ENCODE measurements around the gene OSTN. TPM values are rescaled to one million over a fixed set of nuclear protein-coding genes. Genes with fewer than 3 reads are reported as not detected.

Gene OSTN
- polyA plus RNA-seq, 1 donor from 2014 or later: 0.17 TPM

DNA sequence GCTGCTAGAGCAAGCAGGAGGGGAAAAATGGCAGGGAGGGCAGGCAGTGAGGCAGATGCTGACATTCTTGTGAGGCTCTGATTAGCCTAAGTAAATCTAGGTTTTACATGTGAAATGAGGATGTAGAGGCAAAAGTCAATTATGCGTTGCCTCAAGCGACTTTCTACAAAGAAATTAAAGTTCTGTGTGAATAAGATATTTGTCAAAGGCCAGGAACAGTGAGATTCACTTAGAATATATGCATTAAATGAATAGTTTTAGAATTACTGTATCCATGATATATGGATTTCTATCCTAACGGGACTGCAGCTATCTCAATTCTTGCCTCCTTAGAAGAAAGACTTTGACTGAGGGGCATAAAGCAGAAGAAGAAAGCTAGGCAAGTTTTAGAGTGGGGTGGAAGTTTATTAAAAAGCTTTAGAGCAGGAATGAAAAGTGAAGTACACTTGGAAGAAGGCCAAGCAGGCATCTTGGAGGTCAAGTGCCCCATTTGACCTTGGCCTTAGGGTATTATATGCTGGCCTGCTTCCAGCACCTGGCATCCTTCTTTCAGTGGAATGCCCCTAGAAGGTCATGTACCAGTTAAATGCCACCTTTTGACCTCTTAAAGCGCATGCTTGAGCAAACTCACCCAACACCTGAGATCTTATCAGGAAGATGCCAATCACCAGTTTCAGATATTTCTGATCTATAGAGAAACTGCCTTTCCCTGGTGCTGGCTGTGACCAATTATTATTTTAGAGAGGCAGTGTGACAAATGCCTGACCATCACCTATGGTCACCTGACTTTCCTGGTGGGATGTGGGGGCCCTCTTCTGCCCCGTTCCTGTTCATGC is 38.2 kb downstream of the OSTN start:
- no peaks in the 10 kb centered on the region for H3K27me3 ChIP-seq (ENCODE audit: insufficient read depth, low read depth, low read length)
- H3K4me2 ChIP-seq (ENCODE audit: low read length): no peak overlapping the region
- H3K4me3 ChIP-seq (ENCODE audit: low read length): no peak overlapping the region
- TF ChIP-seq EZH2 (IDR thresholded peaks at IDR 0.05; ENCODE audit: borderline replicate concordance, insufficient read depth, low read length, poor library complexity, severe bottlenecking): no peak
- no peak for TF ChIP-seq MXI1 (conservative IDR thresholded peaks at IDR 0.05; ENCODE audit: poor library complexity, severe bottlenecking)
- no peak for TF ChIP-seq TAF1 (IDR thresholded peaks at IDR 0.05; ENCODE audit: low read depth)
- TF ChIP-seq POLR2AphosphoS5 (IDR thresholded peaks at IDR 0.05): no peak
- no peak for TF ChIP-seq EP300 (conservative IDR thresholded peaks at IDR 0.05; ENCODE audit: poor library complexity, severe bottlenecking)
- TF ChIP-seq RAD21 (conservative IDR thresholded peaks at IDR 0.05): no peak
- TF ChIP-seq, protein P1, sequence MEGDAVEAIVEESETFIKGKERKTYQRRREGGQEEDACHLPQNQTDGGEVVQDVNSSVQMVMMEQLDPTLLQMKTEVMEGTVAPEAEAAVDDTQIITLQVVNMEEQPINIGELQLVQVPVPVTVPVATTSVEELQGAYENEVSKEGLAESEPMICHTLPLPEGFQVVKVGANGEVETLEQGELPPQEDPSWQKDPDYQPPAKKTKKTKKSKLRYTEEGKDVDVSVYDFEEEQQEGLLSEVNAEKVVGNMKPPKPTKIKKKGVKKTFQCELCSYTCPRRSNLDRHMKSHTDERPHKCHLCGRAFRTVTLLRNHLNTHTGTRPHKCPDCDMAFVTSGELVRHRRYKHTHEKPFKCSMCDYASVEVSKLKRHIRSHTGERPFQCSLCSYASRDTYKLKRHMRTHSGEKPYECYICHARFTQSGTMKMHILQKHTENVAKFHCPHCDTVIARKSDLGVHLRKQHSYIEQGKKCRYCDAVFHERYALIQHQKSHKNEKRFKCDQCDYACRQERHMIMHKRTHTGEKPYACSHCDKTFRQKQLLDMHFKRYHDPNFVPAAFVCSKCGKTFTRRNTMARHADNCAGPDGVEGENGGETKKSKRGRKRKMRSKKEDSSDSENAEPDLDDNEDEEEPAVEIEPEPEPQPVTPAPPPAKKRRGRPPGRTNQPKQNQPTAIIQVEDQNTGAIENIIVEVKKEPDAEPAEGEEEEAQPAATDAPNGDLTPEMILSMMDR (IDR thresholded peaks at IDR 0.05; ENCODE audit: poor library complexity, severe bottlenecking): no peak
- TF ChIP-seq SMC3 (conservative IDR thresholded peaks at IDR 0.05; ENCODE audit: poor library complexity): no peak
- TF ChIP-seq, protein P2, sequence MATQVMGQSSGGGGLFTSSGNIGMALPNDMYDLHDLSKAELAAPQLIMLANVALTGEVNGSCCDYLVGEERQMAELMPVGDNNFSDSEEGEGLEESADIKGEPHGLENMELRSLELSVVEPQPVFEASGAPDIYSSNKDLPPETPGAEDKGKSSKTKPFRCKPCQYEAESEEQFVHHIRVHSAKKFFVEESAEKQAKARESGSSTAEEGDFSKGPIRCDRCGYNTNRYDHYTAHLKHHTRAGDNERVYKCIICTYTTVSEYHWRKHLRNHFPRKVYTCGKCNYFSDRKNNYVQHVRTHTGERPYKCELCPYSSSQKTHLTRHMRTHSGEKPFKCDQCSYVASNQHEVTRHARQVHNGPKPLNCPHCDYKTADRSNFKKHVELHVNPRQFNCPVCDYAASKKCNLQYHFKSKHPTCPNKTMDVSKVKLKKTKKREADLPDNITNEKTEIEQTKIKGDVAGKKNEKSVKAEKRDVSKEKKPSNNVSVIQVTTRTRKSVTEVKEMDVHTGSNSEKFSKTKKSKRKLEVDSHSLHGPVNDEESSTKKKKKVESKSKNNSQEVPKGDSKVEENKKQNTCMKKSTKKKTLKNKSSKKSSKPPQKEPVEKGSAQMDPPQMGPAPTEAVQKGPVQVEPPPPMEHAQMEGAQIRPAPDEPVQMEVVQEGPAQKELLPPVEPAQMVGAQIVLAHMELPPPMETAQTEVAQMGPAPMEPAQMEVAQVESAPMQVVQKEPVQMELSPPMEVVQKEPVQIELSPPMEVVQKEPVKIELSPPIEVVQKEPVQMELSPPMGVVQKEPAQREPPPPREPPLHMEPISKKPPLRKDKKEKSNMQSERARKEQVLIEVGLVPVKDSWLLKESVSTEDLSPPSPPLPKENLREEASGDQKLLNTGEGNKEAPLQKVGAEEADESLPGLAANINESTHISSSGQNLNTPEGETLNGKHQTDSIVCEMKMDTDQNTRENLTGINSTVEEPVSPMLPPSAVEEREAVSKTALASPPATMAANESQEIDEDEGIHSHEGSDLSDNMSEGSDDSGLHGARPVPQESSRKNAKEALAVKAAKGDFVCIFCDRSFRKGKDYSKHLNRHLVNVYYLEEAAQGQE (IDR thresholded peaks at IDR 0.05; ENCODE audit: borderline replicate concordance): no peak
- H3K27ac ChIP-seq (ENCODE audit: low read length): no peak overlapping the region
- no peaks in the 10 kb centered on the region for H3F3A ChIP-seq (ENCODE audit: insufficient read depth, low read length, poor library complexity, severe bottlenecking)
- no peaks in the 10 kb centered on the region for H4K20me1 ChIP-seq (ENCODE audit: insufficient read depth)
- H2AFZ ChIP-seq (ENCODE audit: low read depth, low read length): no peak overlapping the region
- H3K79me2 ChIP-seq (replicated peaks; ENCODE audit: insufficient read depth, low read length): no peaks in the 10 kb centered on the region
- H3K9me2 ChIP-seq (ENCODE audit: insufficient read depth, low read length): no peaks in the 10 kb centered on the region
- no peaks in the 10 kb centered on the region for H3K9me3 ChIP-seq (ENCODE audit: low read length)
- no peak overlapping the region for H3K9ac ChIP-seq (ENCODE audit: low read length)
- H3K36me3 ChIP-seq (ENCODE audit: insufficient read depth, low read length): no peaks in the 10 kb centered on the region

DNA sequence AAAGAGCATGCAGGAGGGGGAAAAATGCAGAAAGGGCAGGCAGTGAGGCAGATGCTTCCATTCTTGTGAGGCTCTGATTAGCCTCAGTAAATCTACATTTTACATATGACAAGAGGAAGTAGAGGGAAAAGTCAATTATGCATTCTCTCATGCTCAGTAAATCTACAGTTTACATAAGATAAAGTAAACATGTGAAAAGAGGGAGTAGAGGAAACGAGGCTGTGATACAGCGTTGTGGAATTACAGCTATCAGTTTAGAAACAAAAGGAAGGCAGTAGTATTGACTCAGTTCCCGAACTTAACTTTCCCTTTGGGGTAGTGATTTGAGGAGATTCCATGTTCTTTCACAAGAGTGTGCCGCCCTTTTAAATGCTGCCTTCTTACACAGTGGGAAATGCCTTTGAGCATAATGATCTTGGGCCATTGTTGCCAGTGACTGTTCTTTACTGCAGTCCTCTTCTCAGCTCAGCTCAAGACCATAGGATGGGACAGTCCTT is 39.3 kb downstream of the OSTN start:
- Histone ChIP-seq H4K20me1 (ENCODE audit: insufficient read depth) (no peaks in the 10 kb centered on the region), H3K4me2 (ENCODE audit: low read length) (no peak overlapping the region), H3F3A (ENCODE audit: insufficient read depth, low read length, poor library complexity, severe bottlenecking) (no peaks in the 10 kb centered on the region), H3K4me3 (ENCODE audit: low read length) (no peak overlapping the region), H3K27me3 (ENCODE audit: insufficient read depth, low read depth, low read length) (no peaks in the 10 kb centered on the region), H3K9ac (ENCODE audit: low read length) (no peak overlapping the region), H3K9me3 (ENCODE audit: low read length) (no peaks in the 10 kb centered on the region), H3K36me3 (ENCODE audit: insufficient read depth, low read length) (no peaks in the 10 kb centered on the region), H2AFZ (ENCODE audit: low read depth, low read length) (no peak overlapping the region), H3K9me2 (ENCODE audit: insufficient read depth, low read length) (no peaks in the 10 kb centered on the region), H3K27ac (ENCODE audit: low read length) (no peak overlapping the region), H3K79me2 (replicated peaks; ENCODE audit: insufficient read depth, low read length) (no peaks in the 10 kb centered on the region)
- TF ChIP-seq EZH2 (IDR thresholded peaks at IDR 0.05; ENCODE audit: borderline replicate concordance, insufficient read depth, low read length, poor library complexity, severe bottlenecking) (no peak), RAD21 (conservative IDR thresholded peaks at IDR 0.05) (no peak), EP300 (conservative IDR thresholded peaks at IDR 0.05; ENCODE audit: poor library complexity, severe bottlenecking) (no peak), SMC3 (conservative IDR thresholded peaks at IDR 0.05; ENCODE audit: poor library complexity) (no peak)
- TF ChIP-seq, protein P2 (IDR thresholded peaks at IDR 0.05; ENCODE audit: borderline replicate concordance): no peak

Measured in neural cell (in vitro differentiated cells).